ENCODE results near the gene BCAN.

The BCAN gene

GRCh38 chr1:156662005-156662799, 20.3 kb downstream of the BCAN start:
- no peak overlapping the region for H3K4me3 ChIP-seq (ENCODE audit: low read depth, low read length)
- no peaks in the 10 kb centered on the region for H3K36me3 ChIP-seq (ENCODE audit: control insufficient read depth, insufficient read depth, low read length)
- no peaks in the 10 kb centered on the region for H3K9me3 ChIP-seq (ENCODE audit: control insufficient read depth, insufficient read depth, low read length)
- peak overlapping the region; percentile 24; the same call in 1 of the 2 replicates for H3K9ac ChIP-seq (ENCODE audit: low read depth, low read length)
- H3K27ac ChIP-seq (ENCODE audit: low read depth, low read length): peak overlapping the region; percentile 91
- peaks cover 60% of the 10 kb centered on the region for H3K4me1 ChIP-seq (ENCODE audit: control insufficient read depth, insufficient read depth, low read length)
- peaks cover 16% of the 10 kb centered on the region for H3K27me3 ChIP-seq (ENCODE audit: control insufficient read depth, insufficient read depth, low read length)

- H3K36me3 ChIP-seq (ENCODE audit: control insufficient read depth, insufficient read depth, low read length): no peaks in the 10 kb centered on the region
- H3K4me1 ChIP-seq (ENCODE audit: control insufficient read depth, insufficient read depth, low read length): peaks cover 66% of the 10 kb centered on the region
- peak overlapping the region; percentile 91 for H3K27ac ChIP-seq (ENCODE audit: low read depth, low read length)
- no peak overlapping the region for H3K4me3 ChIP-seq (ENCODE audit: low read depth, low read length)
- no peaks in the 10 kb centered on the region for H3K9me3 ChIP-seq (ENCODE audit: control insufficient read depth, insufficient read depth, low read length)
- H3K27me3 ChIP-seq (ENCODE audit: control insufficient read depth, insufficient read depth, low read length): peaks cover 12% of the 10 kb centered on the region
- H3K9ac ChIP-seq (ENCODE audit: low read depth, low read length): no peak overlapping the region
Measured at GRCh38 chr1:156662800-156663055, 20.8 kb downstream of the BCAN start.

- Histone ChIP-seq H3K27me3 (ENCODE audit: control insufficient read depth, insufficient read depth, low read length) (peaks cover 7% of the 10 kb centered on the region), H3K9ac (ENCODE audit: low read depth, low read length) (no peak overlapping the region), H3K27ac (ENCODE audit: low read depth, low read length) (peak overlapping the region; percentile 91), H3K36me3 (ENCODE audit: control insufficient read depth, insufficient read depth, low read length) (no peaks in the 10 kb centered on the region), H3K9me3 (ENCODE audit: control insufficient read depth, insufficient read depth, low read length) (no peaks in the 10 kb centered on the region), H3K4me1 (ENCODE audit: control insufficient read depth, insufficient read depth, low read length) (peaks cover 70% of the 10 kb centered on the region), H3K4me3 (ENCODE audit: low read depth, low read length) (no peak overlapping the region)
Measured at GRCh38 chr1:156663178-156663577, 21.3 kb downstream of the BCAN start.

GRCh38 chr1:156664046-156664766, 22.3 kb downstream of the BCAN start:
- Histone ChIP-seq H3K4me1 (ENCODE audit: control insufficient read depth, insufficient read depth, low read length) (peaks cover 78% of the 10 kb centered on the region), H3K36me3 (ENCODE audit: control insufficient read depth, insufficient read depth, low read length) (no peaks in the 10 kb centered on the region), H3K9ac (ENCODE audit: low read depth, low read length) (peak overlapping the region; percentile 49), H3K9me3 (ENCODE audit: control insufficient read depth, insufficient read depth, low read length) (no peaks in the 10 kb centered on the region), H3K4me3 (ENCODE audit: low read depth, low read length) (no peak overlapping the region), H3K27ac (ENCODE audit: low read depth, low read length) (peak overlapping the region; percentile 91), H3K27me3 (ENCODE audit: control insufficient read depth, insufficient read depth, low read length) (no peaks in the 10 kb centered on the region)

GRCh38 chr1:156664767-156665411, 23.0 kb downstream of the BCAN start:
- H3K9ac ChIP-seq (ENCODE audit: low read depth, low read length): peak overlapping the region; percentile 49
- no peaks in the 10 kb centered on the region for H3K27me3 ChIP-seq (ENCODE audit: control insufficient read depth, insufficient read depth, low read length)
- H3K27ac ChIP-seq (ENCODE audit: low read depth, low read length): peak overlapping the region; percentile 91
- peaks cover 80% of the 10 kb centered on the region for H3K4me1 ChIP-seq (ENCODE audit: control insufficient read depth, insufficient read depth, low read length)
- no peaks in the 10 kb centered on the region for H3K9me3 ChIP-seq (ENCODE audit: control insufficient read depth, insufficient read depth, low read length)
- no peak overlapping the region for H3K4me3 ChIP-seq (ENCODE audit: low read depth, low read length)
- no peaks in the 10 kb centered on the region for H3K36me3 ChIP-seq (ENCODE audit: control insufficient read depth, insufficient read depth, low read length)

- Histone ChIP-seq H3K36me3 (ENCODE audit: control insufficient read depth, insufficient read depth, low read length) (no peaks in the 10 kb centered on the region), H3K4me1 (ENCODE audit: control insufficient read depth, insufficient read depth, low read length) (peaks cover 81% of the 10 kb centered on the region), H3K9me3 (ENCODE audit: control insufficient read depth, insufficient read depth, low read length) (no peaks in the 10 kb centered on the region), H3K27me3 (ENCODE audit: control insufficient read depth, insufficient read depth, low read length) (no peaks in the 10 kb centered on the region), H3K27ac (ENCODE audit: low read depth, low read length) (peak overlapping the region; percentile 91), H3K4me3 (ENCODE audit: low read depth, low read length) (no peak overlapping the region), H3K9ac (ENCODE audit: low read depth, low read length) (peak overlapping the region; percentile 12; the same call in 1 of the 2 replicates)
Measured at GRCh38 chr1:156665539-156665938, 23.6 kb downstream of the BCAN start.

- no peaks in the 10 kb centered on the region for H3K9me3 ChIP-seq (ENCODE audit: control insufficient read depth, insufficient read depth, low read length)
- H3K4me1 ChIP-seq (ENCODE audit: control insufficient read depth, insufficient read depth, low read length): peaks cover 69% of the 10 kb centered on the region
- peaks cover 9% of the 10 kb centered on the region for H3K36me3 ChIP-seq (ENCODE audit: control insufficient read depth, insufficient read depth, low read length)
- H3K4me3 ChIP-seq (ENCODE audit: low read depth, low read length): no peak overlapping the region
- H3K9ac ChIP-seq (ENCODE audit: low read depth, low read length): no peak overlapping the region
- no peaks in the 10 kb centered on the region for H3K27me3 ChIP-seq (ENCODE audit: control insufficient read depth, insufficient read depth, low read length)
- H3K27ac ChIP-seq (ENCODE audit: low read depth, low read length): peak overlapping the region; percentile 85
Measured at GRCh38 chr1:156666862-156667609, 25.1 kb downstream of the BCAN start.

- Histone ChIP-seq H3K36me3 (ENCODE audit: control insufficient read depth, insufficient read depth, low read length) (peaks cover 14% of the 10 kb centered on the region), H3K27ac (ENCODE audit: low read depth, low read length) (peak overlapping the region; percentile 85), H3K9ac (ENCODE audit: low read depth, low read length) (no peak overlapping the region; the same call in 1 of the 2 replicates), H3K4me3 (ENCODE audit: low read depth, low read length) (no peak overlapping the region), H3K9me3 (ENCODE audit: control insufficient read depth, insufficient read depth, low read length) (no peaks in the 10 kb centered on the region), H3K27me3 (ENCODE audit: control insufficient read depth, insufficient read depth, low read length) (no peaks in the 10 kb centered on the region), H3K4me1 (ENCODE audit: control insufficient read depth, insufficient read depth, low read length) (peaks cover 65% of the 10 kb centered on the region)
Measured at GRCh38 chr1:156667610-156667967, 25.7 kb downstream of the BCAN start.

GRCh38 chr1:156667968-156668709, 26.2 kb downstream of the BCAN start:
- Histone ChIP-seq H3K4me1 (ENCODE audit: control insufficient read depth, insufficient read depth, low read length) (peaks cover 64% of the 10 kb centered on the region), H3K36me3 (ENCODE audit: control insufficient read depth, insufficient read depth, low read length) (peaks cover 20% of the 10 kb centered on the region), H3K27me3 (ENCODE audit: control insufficient read depth, insufficient read depth, low read length) (no peaks in the 10 kb centered on the region), H3K27ac (ENCODE audit: low read depth, low read length) (peak overlapping the region; percentile 85), H3K9ac (ENCODE audit: low read depth, low read length) (no peak overlapping the region; the same call in 1 of the 2 replicates), H3K9me3 (ENCODE audit: control insufficient read depth, insufficient read depth, low read length) (no peaks in the 10 kb centered on the region), H3K4me3 (ENCODE audit: low read depth, low read length) (no peak overlapping the region)

All from HUES48 (cell line).